GM12891 (cell line): ENCODE data around the gene NUDT16L1.

Experiments used
- POLR2A ChIP-seq: IDR thresholded peaks from 2 replicates; pipeline ENCODE4 v1.6.1; 2011; ENCODE audit warnings: low read depth, low read length, control low read depth
- POLR2AphosphoS5 ChIP-seq: IDR thresholded peaks from 2 replicates; pipeline ENCODE4 v1.6.1; 2011; ENCODE audit warnings: low read depth, low read length, control low read depth

DNA sequence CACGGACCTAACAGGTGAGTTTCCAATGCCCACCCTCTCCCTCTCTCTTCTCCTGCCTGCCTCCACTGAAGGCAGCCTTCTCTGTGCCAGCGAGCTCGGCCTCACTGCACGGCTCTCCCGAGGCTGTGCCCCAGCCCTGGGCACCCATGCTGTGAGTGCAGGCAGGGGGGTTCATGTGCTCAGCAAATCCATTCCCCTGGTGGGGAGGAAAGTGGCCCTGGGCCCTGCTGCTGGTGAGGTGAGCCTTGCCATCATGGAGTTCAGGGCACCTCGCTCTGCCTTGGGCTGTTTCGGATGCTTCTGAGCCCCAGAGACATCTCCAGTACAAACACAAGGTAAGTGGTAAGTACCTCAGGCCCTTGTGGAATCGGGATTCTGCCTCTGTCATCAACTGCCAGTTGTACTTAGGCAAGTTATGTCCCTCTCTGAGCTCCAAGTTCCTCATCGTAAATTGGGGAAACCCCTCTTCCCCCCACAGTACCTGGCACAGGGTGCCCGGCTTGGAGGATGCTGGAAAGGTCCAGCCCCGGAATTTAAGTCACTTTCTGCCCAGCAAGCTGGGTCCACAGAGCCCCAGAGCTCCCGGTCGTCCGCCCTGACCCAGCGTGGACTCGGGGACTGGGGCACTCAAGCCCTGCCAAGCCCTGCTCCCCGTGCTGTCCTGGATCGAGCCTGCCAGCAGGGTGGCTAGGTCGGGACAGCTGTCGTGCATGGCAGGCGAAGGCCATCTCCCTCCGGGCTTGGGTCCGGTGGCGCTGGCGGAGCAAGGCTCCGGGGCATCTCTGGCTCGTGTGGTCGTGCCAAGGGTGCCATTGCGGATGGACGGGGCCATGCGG is 684 bp upstream of the NUDT16L1 start:
- TF ChIP-seq POLR2A (no peak), POLR2AphosphoS5 (no peak)
